Right lung (tissue), 5 donors: ENCODE data around the gene PUDP. TPM values are rescaled to one million over a fixed set of nuclear protein-coding genes. Genes with fewer than 3 reads are reported as not detected.

Experiments used
- DNase-seq, 2 donors: peaks; one replicate each; pipeline ENCODE4 v3.0.0-alpha.2; 2013
- polyA plus RNA-seq, 5 donors: library from polyadenylated mRNA; unstranded; fragments of 120-200 nt; gene quantifications; one replicate each; pipeline versions ENCODE4 v1.2.1 to v1.2.3, GENCODE V29; 2013; ENCODE audit warnings: inconsistent platforms in 1 of 5, low replicate concordance in 1 of 5; ENCODE audit not compliant: insufficient read length in 5 of 5, insufficient read depth in 1 of 5

PUDP gene
- polyA plus RNA-seq, 5 donors, result 9.6 to 14.7 (median 13.6) TPM

DNA sequence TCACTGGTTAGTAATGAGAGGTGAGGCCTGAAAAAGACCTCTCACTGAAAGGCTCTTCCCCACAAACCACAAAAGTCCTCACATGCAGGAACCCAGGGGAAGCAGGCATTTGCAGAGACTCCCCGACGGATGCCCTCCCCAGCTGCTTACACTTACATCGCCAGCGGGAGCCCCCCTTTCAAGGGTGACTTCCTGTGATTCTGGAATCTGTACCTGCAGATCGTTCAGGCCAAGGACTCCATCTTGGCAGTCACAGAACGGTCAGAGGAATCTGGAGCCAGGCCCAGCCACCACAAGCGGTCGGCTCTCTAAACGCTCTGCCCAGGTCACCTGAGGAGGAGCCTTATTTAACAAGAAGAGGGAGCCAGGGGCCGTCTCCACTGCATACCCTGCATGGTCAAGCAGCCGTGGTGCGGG lies 71.7 kb downstream of the PUDP start:
- DNase-seq, result no peak

DNA sequence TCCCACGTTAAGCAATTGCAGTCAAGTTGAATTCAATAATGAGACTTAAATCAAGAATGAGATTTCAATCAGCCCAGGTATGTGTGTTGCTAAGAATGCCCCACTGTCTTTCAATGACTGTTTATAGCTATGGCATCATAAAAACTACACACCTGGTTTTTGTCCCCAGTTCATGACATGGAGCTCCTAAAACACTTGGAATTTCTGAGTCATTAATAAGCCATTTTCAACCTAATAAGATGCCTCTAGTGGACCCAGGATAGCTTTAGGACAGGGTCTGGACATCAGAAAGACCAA lies 73.1 kb downstream of the PUDP start:
- DNase-seq, result no peak

DNA sequence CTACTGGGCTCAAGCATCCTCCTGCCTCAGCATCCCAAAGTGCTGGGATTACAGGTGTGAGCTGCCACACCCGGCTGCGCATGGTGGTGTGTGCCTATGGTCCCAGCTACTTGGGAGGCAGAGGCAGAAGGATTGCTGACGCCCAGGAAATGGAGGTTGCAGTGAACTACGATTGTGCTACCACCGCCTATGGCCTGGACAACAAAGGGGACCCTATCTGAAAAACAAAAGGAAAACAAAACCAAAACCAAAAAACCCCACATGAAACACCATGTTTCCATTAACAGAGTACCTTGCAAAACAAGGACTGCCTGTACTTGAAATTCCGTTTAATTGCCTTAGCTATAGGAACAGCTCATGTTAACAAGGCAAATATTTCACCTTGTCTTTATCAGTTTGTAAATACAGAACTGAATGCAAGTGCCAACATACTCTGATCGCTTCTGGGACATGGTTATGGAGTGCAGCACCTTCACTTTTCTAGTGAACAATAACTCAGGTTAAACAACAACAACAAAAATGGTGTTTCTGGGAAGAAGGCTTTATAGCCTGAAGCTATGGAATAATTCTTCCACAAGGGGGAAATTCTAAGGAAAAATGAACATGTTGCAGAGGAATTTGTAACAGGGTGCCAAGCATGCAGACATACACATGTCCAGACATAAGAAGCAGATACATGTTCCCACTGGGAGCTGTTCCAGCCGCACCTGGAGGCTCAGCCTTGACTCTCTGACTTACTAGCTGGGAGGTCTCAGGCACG lies 73.6 kb downstream of the PUDP start:
- DNase-seq, result no peak

DNA sequence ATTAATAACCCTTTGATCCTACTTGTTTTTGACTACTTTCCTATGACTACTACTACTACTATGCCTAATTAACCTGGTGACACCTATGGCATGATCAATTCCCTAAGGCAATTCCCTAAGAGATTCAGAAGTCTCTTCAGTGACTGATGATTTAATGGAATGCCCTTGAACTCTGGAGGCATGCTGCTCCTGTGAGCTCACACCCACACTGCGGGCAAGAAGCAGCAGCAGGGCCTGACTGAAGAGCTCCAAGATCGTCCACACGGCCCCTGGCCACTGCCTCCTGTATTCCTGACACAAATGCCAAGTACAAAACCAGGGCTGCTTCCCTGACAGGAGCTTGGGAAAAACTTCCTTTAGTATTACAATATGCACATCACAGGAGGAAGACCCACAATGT lies 74.6 kb downstream of the PUDP start:
- DNase-seq, result no peak

DNA sequence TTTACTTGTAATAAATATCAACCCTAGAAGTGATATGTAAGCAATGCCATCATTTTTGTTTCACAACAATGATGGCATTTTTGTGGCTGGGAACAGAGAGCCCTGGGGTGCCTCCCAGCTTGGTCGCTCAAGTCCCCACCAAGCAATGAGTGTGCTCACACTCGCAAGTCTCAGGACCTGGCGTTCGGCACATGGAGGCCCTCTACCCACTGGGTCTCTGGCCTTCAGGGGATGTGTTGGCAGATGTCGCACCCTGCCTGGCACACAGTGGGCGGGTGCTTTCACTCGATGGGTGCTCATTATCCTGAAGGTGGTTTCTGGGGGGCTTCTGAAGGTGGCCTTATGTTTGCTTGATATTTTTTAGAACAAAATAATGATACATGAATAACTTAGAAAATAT lies 75.1 kb downstream of the PUDP start:
- DNase-seq, result no peak

DNA sequence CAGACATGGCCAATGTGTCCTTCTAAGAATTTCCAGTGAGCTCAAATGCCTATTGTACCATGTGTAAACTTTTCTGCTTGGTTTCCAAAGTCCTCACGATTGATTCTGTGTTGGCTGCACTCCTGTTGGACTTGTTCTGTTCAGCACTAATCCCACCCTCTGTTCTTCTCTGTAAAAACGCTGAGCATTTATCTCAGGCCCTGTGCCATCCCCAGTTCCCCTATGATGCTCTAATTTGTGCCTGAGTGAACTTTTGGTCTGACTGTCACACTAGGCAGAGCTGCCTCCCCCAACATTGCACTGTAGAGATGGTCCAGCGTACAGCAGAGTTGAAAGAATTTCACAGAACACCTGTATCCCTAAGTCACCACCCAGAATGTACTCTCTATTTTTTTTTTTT lies 76.6 kb downstream of the PUDP start:
- no peak for DNase-seq

DNA sequence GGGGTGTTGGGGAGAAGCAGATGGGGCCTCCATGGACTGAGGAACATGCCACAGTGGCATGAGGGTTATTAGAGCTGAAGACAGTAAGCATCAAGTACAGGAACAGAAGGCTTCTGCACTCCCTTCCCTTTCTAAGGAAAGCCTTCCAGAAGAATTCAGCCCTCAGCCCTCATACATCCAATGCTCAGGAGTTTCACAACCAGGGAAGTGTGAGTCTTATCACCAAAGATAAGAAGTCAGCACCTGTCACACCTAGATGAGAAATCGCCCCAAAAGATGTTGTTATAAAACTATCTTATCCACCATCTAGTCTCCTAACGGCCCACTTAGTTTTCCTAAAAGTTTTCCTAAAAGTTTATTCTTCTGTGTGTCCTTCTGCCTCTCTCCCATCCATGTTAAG lies 78.4 kb downstream of the PUDP start:
- DNase-seq, result no peak

DNA sequence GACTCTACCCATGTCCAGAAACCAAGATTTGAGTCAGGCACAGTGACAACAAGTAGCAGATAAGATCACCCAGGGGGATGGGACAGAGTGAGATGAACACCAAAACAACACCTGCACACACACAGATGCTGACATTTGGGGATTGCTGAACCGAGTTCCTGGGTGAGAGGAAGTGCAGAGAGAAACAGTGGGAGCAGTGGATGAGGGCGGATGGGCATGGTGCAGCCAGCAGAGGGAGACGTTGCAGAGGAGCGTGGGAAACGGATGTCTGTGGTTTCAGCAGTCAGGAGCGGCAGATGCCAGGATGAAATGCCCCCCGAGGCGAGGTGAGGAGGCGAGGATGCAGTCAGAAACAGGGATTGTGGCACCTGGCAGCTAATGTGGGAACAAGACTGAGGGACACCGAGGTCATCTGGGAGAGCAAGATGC lies 79.0 kb downstream of the PUDP start:
- no peak for DNase-seq

DNA sequence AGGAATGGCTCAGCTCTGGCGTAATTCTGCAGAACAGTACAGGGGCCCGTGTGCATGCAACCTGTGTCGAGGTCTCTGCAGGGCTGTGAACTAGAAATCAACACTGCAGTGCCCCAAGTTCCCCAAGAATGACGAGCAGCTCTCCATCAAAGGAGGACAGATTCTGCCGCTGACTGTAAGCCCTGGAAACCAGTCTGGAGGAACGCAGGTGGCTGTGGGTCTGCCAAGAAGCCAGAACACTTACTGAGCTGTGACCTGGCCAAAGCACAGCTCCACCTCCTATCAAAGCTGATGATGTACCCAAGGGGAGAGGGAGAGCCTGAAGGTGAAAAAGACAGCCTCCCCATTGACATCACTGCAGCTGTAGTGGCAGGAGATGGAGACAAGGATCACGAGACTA lies 80.7 kb downstream of the PUDP start:
- DNase-seq, result no peak

DNA sequence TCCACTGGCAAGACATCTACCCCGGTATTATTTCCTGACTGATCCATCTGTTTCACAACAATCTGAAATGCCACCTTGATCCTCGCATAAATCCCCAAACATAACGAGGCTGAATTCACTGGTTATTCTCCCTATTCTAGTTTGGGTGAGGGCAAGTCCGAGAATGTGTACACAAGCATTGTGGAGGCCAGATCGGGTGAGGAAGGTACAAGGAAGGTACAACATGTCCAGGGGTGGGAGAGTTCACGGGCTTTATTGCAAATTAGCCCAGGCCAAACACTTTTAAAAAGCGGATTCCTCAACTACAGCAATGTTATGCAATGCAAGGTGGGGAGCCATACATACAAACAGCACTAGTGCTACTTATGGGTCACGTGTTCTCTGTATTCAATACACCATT lies 82.5 kb downstream of the PUDP start:
- no peak for DNase-seq

DNA sequence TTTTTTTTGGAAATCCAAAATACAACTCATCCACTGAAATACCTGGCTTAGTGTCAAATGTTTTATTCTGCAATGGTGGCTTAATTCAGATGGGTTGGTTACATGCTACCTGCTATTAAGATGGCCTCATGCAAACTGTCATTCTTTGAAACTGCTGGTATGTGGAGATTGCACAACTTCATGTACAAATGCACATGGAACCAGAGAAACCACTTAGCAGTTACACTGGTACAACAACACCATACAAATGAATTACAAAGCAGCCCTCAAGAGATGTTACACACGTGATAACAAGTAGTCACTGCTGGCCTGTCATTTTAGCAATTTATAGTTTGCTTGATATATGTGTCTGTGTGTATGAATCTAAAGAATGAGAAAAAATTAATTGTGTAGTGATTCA lies 85.0 kb downstream of the PUDP start:
- no peak for DNase-seq

DNA sequence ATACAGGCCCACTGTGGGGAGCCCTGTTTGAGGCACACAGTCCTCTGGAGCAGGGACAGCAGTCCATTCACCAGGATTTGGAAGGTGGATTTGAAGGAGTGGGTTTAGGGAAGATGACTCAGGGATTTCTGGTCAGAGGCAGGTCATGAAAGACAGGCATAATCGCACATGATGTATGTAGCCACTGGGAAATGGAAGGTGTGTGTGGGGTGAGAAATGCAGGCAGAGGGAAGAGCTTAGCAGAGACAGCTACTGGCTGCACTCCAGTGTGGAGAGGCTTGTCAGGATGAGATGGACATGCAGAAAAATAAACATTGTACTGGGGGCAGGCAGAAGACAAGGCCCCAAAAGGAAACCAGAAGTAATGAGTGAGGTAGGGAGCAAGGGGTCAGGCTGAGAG lies 85.7 kb downstream of the PUDP start:
- DNase-seq, result no peak

DNA sequence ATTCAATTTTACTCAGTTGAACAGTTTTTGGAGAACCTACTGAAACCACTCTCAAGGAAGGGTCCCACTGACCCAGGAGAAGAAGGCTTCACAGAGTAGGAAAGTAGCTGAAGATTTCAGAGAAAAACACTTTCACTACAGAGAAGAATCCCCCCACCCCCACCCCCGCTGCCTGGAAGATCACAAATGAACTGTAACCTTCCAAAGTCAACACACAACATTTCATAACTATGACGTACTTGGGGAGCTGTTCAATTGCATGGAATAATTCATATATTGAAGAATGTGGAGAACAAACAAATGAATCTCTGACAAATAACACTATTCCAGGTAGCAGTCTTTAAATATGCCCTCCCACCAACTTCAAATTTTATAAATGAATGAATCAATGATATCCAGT lies 86.5 kb downstream of the PUDP start:
- no peak for DNase-seq

DNA sequence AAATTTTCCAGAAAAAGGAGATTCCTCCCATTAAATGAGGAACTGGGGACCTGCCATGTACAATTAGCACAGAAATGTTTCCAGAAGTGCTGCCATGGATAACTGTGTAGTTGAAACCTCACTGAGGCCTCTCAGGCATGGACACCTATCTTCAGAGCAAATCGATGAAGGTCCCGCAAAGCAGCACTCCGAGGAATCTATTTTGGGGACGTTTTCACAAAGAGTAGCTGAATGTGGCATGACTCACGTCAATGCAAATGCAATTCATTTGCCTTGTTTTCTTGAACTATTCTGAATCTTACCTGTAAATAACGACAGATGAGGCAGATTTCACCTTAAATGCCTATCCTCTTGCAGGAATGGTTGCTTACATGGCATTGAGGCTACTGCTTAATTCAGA lies 87.5 kb downstream of the PUDP start:
- DNase-seq, result no peak

DNA sequence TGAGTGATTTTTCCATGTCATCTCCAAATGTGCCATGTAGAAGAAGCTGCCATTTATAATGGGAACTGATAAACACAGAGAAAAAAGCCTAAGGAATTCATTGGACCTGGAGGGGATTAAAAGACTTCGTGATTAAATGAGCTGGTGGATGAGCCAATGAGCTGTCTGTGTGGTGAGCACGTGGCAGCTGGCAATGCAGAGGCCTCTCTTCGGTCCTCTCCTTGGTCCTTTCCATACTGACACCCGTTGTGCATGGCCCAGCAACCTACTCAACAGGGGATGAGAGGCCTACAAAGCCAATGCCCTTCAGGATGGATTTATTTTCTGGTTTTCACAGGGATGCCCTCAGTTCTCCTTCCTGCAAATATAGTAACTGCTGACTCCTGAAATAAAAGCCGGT lies 88.1 kb downstream of the PUDP start:
- no peak for DNase-seq

DNA sequence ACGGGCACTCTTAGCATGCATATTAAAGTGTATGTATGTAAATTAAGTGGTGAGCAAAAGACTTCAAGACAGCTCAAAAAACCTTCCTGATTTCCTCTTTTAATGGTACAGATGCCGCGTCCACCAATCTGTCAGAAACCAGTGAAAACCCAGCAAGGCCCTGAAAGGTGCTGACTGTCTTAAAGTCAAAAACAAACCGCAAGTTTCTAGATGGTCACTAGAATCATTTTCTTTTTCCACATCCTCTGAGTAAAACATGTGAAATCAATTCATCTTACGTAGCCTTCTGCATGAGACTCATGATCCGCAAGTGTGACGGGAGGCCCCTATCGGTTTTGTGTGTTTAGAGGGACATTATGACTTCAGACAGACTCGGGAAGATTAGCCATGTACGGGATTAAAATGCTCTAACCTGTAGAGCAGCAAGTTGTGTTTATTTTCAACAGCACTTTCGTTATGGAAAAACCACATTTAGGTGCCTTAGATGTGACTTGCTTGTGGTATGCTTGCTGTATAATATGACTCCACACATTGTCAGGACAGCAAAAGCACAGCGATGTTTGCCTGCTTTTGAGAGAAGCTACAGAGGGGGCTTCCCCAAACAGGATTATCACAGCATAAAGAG lies 88.6 kb downstream of the PUDP start:
- DNase-seq, result no peak

DNA sequence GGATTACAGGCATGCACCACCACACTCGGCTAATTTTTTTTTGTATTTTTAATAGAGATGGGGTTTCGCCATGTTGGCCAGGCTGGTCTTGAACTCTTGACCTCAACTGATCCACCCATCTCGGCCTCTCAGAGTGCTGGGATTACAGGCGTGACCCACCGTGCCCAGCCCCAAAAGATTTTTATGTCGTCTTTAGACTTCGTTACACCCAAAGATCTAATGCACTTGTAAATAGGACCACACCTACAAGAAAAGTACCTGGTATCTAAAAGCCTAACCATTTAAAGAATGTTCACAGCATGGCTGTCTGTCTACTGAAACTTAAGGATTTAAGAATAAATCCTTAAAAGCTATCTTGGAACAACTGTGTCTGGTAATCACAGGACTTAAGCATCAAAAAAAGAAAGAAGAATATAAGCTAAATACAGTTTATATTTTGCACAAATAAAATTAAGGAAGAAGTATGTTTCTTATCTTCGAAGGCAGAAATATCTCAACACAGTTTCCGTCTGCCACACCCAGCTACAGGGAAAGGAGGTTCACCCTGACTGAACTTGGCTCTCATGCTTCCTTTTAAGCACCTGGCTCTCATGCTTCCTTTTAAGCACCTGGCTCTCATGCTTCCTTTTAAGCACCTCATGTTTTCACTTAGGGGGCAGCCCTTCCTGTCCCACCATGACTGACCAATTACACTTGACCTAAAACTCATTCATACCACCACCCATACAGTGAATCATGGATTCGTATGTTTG lies 92.4 kb downstream of the PUDP start:
- no peak for DNase-seq

DNA sequence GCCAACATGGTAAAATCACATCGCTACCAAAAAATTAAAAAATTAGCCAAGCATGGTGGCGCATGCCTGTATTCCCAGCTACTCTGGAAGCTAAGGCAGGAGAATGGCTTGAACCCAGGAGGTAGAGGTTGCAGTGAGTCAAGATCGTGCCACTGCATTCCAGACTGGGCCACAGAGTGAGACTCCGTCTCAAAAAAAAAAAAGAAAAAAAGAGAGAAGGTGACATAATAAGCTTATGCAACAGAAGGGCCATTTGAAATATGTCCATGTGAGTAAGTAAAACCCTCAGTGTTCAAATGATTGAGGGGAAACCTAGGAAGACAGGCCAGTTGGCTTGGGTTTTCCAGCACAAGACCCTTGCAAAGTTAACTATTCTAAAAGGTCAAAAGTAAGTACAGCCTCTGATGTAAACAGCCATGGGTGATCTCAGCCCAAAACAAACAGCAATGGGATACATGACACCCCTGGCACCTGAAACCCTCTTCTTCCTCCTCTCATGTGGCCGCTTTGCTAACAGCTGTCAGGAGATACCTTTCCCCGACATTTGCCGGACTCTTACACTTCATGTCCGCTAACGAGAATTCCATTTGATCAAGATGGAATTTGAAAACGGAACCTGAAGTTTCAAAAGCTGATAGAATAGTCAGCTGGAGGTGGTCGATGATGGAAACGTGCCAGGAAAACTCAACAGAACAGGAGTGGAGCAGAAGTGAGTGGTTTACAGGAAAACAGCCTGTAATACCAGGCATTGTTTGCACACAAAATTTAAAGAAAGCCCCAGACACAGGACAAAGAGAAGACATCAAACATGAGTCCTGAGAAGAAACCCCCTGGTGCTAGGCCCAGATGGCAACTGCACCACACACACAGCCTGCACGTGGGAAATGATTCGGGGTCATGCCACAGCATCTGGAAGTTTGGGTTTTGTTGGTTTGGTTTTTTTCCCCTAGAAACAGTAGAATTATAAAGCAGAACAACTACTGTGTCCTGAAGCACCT lies 93.4 kb downstream of the PUDP start:
- DNase-seq, result no peak

DNA sequence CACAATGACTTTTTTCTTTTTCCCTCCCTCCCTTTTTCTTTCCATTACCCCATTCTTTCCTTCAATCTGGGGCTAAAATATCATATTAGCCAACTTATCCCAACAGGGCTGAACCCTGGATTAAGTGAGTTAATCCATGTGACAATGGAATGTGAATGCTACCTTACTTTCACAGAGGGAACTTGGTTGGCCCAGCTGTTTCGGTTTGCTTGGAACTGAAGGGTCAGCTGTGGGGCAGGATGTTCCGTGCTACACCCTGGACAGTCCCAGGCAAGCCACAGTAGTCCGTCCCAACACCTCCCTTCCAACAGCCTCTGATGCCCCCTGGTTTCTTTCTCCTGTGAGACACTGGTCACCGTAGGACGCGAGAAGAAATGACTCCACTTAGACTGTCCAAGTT lies 95.4 kb downstream of the PUDP start:
- DNase-seq, result no peak

DNA sequence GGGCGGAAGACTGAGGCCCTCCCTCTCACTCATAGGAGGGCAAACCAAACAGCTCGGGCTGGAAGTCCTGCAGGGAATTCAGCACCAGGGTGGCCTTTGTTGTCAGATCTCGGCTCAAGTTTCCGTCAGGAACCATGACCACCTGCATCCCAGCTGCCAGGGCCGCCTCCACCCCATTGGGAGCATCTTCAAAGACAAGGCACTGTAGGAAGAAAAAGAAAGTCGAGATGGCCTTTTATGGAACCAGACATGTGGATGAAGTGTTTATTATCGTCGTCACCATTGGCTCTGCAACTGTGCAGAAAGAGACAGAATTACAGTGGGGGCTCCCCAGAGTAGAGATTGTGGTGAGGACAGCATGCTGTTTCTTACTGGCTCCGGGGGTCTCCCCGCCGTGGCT lies 97.7 kb downstream of the PUDP start:
- DNase-seq, result no peak

DNA sequence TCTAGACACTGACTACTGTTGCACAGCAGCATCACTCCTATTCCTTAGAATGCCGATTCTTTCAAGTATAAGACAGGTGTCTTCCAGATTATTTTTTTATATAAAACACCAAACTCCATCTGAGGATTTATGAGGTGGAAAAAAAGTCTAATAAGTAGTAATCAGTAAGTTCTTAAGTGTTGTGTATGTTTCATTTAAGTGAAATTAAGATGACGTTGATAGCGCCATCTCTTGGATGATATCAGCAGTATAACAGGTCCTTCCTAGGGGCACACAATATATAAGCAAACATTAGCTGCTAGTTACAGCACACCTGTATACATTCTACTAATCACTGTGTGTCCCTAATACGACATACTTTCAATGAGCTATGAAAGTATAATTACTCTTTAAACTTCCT lies 100.0 kb downstream of the PUDP start:
- DNase-seq, result no peak
